Glutamatergic neuron (in vitro differentiated cells): ENCODE results near the gene ARPC1A. TPM values are rescaled to one million over a fixed set of nuclear protein-coding genes. Genes with fewer than 3 reads are reported as not detected.
"Not testable (repeated sequence)": the region's sequence is repeated elsewhere in the genome, so short reads cannot be mapped to it uniquely, and the experiment has no call there.

Experiments
- DNase-seq: peaks from one replicate; pipeline ENCODE4 v3.0.0; 2022
- H3K27ac Mint-ChIP-seq: one replicate; pipeline ENCODE4 v1.8.0; 2020; ENCODE audit warnings: mild to moderate bottlenecking, mixed read lengths, inconsistent platforms; ENCODE audit not compliant: unreplicated experiment
- H3K27me3 Mint-ChIP-seq: one replicate; pipeline ENCODE4 v1.8.0; 2020; ENCODE audit warnings: mild to moderate bottlenecking, moderate library complexity, mixed read lengths, inconsistent platforms; ENCODE audit not compliant: unreplicated experiment
- H3K36me3 Mint-ChIP-seq: one replicate; pipeline ENCODE4 v1.8.0; 2020; ENCODE audit warnings: mild to moderate bottlenecking, mixed read lengths, inconsistent platforms; ENCODE audit not compliant: unreplicated experiment
- H3K4me1 Mint-ChIP-seq: one replicate; pipeline ENCODE4 v1.8.0; 2020; ENCODE audit warnings: mild to moderate bottlenecking, low read depth, mixed read lengths, inconsistent platforms; ENCODE audit not compliant: unreplicated experiment
- H3K4me3 Mint-ChIP-seq: one replicate; pipeline ENCODE4 v1.8.0; 2020; ENCODE audit warnings: mild to moderate bottlenecking, mixed read lengths, inconsistent platforms; ENCODE audit not compliant: unreplicated experiment
- H3K9me3 Mint-ChIP-seq: one replicate; pipeline ENCODE4 v1.8.0; 2020; ENCODE audit warnings: mild to moderate bottlenecking, moderate library complexity, mixed read lengths, inconsistent platforms; ENCODE audit not compliant: unreplicated experiment
- total RNA-seq: library from RNA; stranded (reverse); fragmentation: NEBNext Ultra II Directional; extraction: Animal tissue kit (Norgen Biotek cat#: 25700); gene quantifications from one replicate; pipeline ENCODE4 v1.2.1, GENCODE V29; 2021; ENCODE audit not compliant: unreplicated experiment
- TF ChIP-seq, protein P1 (sequence below): fragments of 200-600 bp; sonication (generic); IDR thresholded peaks from one replicate; pipeline ENCODE4 v1.5.0; 2021; ENCODE audit not compliant: partially characterized antibody, unreplicated experiment

ARPC1A gene
- total RNA-seq, 1 donor from 2014 or later = 173 TPM

- DNase-seq = no peak
- Mint-ChIP-seq H3K4me3 (no peak overlapping the region), H3K36me3 (peaks cover 4% of the 10 kb centered on the region), H3K27ac (no peak overlapping the region), H3K4me1 (no peaks in the 10 kb centered on the region), H3K9me3 (no peaks in the 10 kb centered on the region), H3K27me3 (peaks cover 4% of the 10 kb centered on the region)
- TF ChIP-seq, protein P1, sequence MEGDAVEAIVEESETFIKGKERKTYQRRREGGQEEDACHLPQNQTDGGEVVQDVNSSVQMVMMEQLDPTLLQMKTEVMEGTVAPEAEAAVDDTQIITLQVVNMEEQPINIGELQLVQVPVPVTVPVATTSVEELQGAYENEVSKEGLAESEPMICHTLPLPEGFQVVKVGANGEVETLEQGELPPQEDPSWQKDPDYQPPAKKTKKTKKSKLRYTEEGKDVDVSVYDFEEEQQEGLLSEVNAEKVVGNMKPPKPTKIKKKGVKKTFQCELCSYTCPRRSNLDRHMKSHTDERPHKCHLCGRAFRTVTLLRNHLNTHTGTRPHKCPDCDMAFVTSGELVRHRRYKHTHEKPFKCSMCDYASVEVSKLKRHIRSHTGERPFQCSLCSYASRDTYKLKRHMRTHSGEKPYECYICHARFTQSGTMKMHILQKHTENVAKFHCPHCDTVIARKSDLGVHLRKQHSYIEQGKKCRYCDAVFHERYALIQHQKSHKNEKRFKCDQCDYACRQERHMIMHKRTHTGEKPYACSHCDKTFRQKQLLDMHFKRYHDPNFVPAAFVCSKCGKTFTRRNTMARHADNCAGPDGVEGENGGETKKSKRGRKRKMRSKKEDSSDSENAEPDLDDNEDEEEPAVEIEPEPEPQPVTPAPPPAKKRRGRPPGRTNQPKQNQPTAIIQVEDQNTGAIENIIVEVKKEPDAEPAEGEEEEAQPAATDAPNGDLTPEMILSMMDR = no peak
Observed at GRCh38 chr7:99339595-99339994, 13.9 kb downstream of the ARPC1A start.

GRCh38 chr7:99340659-99341058 lies 15.0 kb downstream of the ARPC1A start:
- peaks cover 4% of the 10 kb centered on the region for H3K27me3 Mint-ChIP-seq
- H3K4me3 Mint-ChIP-seq = no peak overlapping the region
- no peaks in the 10 kb centered on the region for H3K9me3 Mint-ChIP-seq
- no peaks in the 10 kb centered on the region for H3K4me1 Mint-ChIP-seq
- H3K27ac Mint-ChIP-seq = no peak overlapping the region
- TF ChIP-seq, protein P1 = no peak
- H3K36me3 Mint-ChIP-seq = peaks cover 4% of the 10 kb centered on the region
- no peak for DNase-seq

- no peak for DNase-seq
- Mint-ChIP-seq H3K27me3 (no peaks in the 10 kb centered on the region), H3K4me3 (no peak overlapping the region), H3K9me3 (no peaks in the 10 kb centered on the region), H3K36me3 (peaks cover 4% of the 10 kb centered on the region), H3K4me1 (no peaks in the 10 kb centered on the region), H3K27ac (no peak overlapping the region)
- TF ChIP-seq, protein P1 = no peak
Observed at GRCh38 chr7:99344061-99344647, 18.5 kb downstream of the ARPC1A start.

GRCh38 chr7:99350641-99351040 lies 24.9 kb downstream of the ARPC1A start:
- DNase-seq, H3K27ac Mint-ChIP-seq, H3K36me3 Mint-ChIP-seq, H3K4me3 Mint-ChIP-seq, H3K4me1 Mint-ChIP-seq, H3K27me3 Mint-ChIP-seq, H3K9me3 Mint-ChIP-seq: not testable (repeated sequence)

DNA sequence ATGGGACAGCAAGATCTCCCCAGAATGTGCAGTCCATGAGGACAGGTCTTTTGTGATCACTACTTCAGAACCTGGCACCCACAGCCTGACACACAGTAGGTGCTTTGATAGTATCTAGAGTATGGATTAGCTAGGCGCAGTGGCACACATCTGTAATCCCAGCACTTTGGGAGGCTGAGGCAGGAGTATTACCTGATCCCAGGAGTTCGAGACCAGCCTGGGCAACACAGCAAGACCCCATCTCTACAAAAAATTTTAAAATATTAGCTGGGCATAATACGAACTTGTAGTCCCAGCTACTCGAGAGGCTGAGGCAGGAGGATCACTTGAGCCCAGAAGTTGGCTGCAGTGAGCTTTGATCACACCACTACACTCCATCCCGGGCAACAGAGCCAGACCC lies 26.5 kb downstream of the ARPC1A start:
- TF ChIP-seq, protein P1 = no peak
- no peaks in the 10 kb centered on the region for H3K4me1 Mint-ChIP-seq
- DNase-seq = no peak
- no peaks in the 10 kb centered on the region for H3K9me3 Mint-ChIP-seq
- no peaks in the 10 kb centered on the region for H3K27me3 Mint-ChIP-seq
- no peak overlapping the region for H3K4me3 Mint-ChIP-seq
- H3K36me3 Mint-ChIP-seq = no peaks in the 10 kb centered on the region
- no peak overlapping the region for H3K27ac Mint-ChIP-seq

GRCh38 chr7:99355098-99355497 lies 29.4 kb downstream of the ARPC1A start:
- no peak overlapping the region for H3K27ac Mint-ChIP-seq

More at GRCh38 chr7:99355098-99355497, 29.4 kb downstream of the ARPC1A start:
- no peaks in the 10 kb centered on the region for H3K9me3 Mint-ChIP-seq
- TF ChIP-seq, protein P1 = no peak
- DNase-seq = no peak
- no peaks in the 10 kb centered on the region for H3K4me1 Mint-ChIP-seq
- H3K27me3 Mint-ChIP-seq = no peaks in the 10 kb centered on the region
- peaks cover 6% of the 10 kb centered on the region for H3K36me3 Mint-ChIP-seq
- H3K4me3 Mint-ChIP-seq = no peak overlapping the region
